OCI-LY3 (cell line): Measurements from ENCODE around the gene ASTN2.

Source experiments
- EZH2phosphoT487 ChIP-seq: fragments of 200-600 bp; shearing (Covaris generic); IDR thresholded peaks from 2 replicates; pipeline ENCODE4 v1.6.1; 2018; ENCODE audit warnings: antibody characterized with exemption, mixed run types, low read depth
- TF ChIP-seq, protein P1 (sequence below): fragments of 200-600, 300-600 bp; sonication (generic); IDR thresholded peaks from 2 replicates; pipeline ENCODE4 v1.5.1; 2014; ENCODE audit warnings: antibody characterized with exemption, low read length, low read depth

DNA sequence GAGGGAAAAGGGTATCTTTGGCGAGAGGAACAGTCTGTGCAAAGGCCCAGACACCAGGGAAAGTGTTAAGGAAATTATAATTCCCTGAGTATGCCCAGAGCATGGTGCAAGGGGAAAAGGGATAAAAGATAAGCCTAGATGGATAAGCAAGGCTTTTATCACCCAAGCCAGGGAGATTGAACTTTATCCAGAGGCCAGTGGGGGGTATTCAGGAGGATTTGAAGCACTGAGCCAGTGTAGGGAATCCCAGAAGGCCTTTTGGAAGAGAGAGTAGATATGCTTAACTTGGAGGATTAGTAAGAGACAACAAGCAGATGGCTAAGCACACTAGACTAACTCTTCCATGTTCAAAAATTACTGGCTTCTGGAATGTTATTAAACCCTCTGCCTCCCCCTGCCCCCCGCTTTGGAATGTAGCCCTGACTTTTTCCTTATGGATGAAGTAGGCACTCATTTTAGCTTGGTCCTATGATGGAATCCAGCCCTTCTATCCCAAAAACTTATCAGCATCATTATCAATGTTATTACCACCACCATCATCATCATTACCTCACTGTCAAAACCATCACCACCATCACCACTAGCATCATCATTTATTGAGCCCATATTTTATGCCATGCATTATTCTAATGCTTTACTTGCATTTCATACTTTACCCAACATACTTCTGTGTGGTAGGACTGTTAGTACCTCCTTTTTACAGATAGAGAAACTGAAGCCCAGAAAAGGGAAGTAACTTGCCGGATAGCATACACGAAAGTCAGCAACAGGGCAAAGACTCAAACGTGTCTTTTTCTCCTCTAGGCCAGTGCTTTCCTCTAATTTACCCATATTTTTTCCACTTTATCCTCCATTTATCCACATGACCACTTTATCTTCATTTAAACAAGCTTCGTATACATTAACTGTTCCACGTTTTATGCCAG, 1024.3 kb downstream of the ASTN2 start:
- TF ChIP-seq, protein P1, sequence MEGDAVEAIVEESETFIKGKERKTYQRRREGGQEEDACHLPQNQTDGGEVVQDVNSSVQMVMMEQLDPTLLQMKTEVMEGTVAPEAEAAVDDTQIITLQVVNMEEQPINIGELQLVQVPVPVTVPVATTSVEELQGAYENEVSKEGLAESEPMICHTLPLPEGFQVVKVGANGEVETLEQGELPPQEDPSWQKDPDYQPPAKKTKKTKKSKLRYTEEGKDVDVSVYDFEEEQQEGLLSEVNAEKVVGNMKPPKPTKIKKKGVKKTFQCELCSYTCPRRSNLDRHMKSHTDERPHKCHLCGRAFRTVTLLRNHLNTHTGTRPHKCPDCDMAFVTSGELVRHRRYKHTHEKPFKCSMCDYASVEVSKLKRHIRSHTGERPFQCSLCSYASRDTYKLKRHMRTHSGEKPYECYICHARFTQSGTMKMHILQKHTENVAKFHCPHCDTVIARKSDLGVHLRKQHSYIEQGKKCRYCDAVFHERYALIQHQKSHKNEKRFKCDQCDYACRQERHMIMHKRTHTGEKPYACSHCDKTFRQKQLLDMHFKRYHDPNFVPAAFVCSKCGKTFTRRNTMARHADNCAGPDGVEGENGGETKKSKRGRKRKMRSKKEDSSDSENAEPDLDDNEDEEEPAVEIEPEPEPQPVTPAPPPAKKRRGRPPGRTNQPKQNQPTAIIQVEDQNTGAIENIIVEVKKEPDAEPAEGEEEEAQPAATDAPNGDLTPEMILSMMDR = no peak
- TF ChIP-seq EZH2phosphoT487 = no peak
